Measurements from ENCODE around the gene PIP5K1B.
A peak's percentile ranks its signal among the peaks of the same experiment; 100 is the strongest.

The PIP5K1B gene

DNA sequence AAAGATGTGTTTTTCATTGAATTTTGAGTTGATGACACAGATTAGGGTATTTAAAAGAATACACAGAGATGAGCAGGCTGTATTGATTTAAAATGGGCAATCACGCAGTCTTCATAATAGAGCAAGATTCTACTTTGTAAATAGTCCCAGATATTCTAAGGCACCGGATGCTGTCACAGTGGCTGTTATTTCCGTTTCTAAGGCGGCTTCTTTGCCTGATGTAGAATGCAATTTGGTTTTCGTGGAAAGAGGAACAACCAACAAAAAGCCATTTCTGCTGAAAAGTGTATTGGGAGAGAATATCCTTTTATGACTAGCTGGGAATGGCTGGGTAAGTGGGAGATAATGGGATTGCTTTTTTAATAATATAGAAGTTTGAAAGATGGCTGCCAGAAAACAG is 291.4 kb downstream of the PIP5K1B start:
- no peaks in the 10 kb centered on the region for H3K4me1 ChIP-seq
- H2AFZ ChIP-seq: no peak overlapping the region
- TF ChIP-seq CTCF (IDR thresholded peaks at IDR 0.05): no peak
- no peaks in the 10 kb centered on the region for H3K36me3 ChIP-seq (ENCODE audit: control insufficient read depth, insufficient read depth, low read length)
- H3K4me3 ChIP-seq (ENCODE audit: low read depth, low read length): no peak overlapping the region
- H3K27ac ChIP-seq: no peak overlapping the region
- no peaks in the 10 kb centered on the region for H3K27me3 ChIP-seq (ENCODE audit: control insufficient read depth, insufficient read depth, low read length)
- no peak overlapping the region for H3K9ac ChIP-seq
- H3K79me2 ChIP-seq: no peaks in the 10 kb centered on the region
- H3K9me3 ChIP-seq (ENCODE audit: control insufficient read depth, low read length): no peaks in the 10 kb centered on the region
- H3K4me2 ChIP-seq (ENCODE audit: low read length): no peak overlapping the region

DNA sequence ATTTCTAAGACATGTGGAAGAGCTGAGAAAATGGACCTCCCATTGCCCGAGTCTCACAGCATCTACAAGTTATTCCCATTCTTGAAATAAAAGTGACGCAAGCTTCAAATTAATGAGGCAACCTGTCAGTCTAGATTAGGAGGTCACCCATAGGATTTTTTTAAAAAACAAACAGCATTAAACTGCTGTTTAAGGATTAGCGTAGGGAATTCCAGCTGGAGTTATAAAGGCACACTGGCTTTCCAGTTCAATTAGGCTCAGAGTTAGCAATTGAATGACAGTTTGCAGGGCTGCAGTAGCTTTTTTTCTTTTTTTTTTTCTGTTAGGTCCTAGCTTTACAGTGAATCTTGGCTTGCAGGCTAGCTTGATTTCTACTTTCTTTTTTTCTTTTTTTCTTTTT is 292.6 kb downstream of the PIP5K1B start:
- H3K27me3 ChIP-seq (ENCODE audit: control insufficient read depth, insufficient read depth, low read length): no peaks in the 10 kb centered on the region
- no peak overlapping the region for H3K27ac ChIP-seq
- H3K9me3 ChIP-seq (ENCODE audit: control insufficient read depth, low read length): no peaks in the 10 kb centered on the region
- TF ChIP-seq CTCF (IDR thresholded peaks at IDR 0.05): no peak
- H3K36me3 ChIP-seq (ENCODE audit: control insufficient read depth, insufficient read depth, low read length): no peaks in the 10 kb centered on the region
- no peak overlapping the region for H3K4me3 ChIP-seq (ENCODE audit: low read depth, low read length)
- no peak overlapping the region for H3K4me2 ChIP-seq (ENCODE audit: low read length)
- H2AFZ ChIP-seq: no peak overlapping the region
- H3K79me2 ChIP-seq: no peaks in the 10 kb centered on the region
- no peak overlapping the region for H3K9ac ChIP-seq
- no peaks in the 10 kb centered on the region for H3K4me1 ChIP-seq

DNA sequence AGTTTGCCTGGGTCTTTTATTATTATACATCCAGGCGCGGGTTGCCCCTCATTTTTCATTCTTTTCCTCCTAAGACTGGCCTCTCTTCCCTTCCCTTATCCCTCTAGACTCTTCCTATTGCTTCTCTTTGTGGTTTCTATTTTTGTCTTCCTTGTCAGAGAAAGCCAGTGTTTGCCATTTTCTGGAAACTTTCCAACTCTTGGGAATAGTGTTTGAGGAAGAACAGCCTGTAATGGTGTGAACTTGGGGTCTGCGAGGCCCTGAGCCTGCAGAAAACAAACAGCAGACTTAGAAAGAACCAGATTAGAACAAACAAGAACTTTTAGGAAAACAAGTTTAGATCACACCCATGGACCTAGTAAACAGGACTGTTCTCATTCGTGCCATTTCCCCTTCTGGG is 293.3 kb downstream of the PIP5K1B start:
- H3K9me3 ChIP-seq (ENCODE audit: control insufficient read depth, low read length): no peaks in the 10 kb centered on the region
- no peaks in the 10 kb centered on the region for H3K36me3 ChIP-seq (ENCODE audit: control insufficient read depth, insufficient read depth, low read length)
- H3K4me1 ChIP-seq: no peaks in the 10 kb centered on the region
- H3K27ac ChIP-seq: no peak overlapping the region
- no peak overlapping the region for H3K4me2 ChIP-seq (ENCODE audit: low read length)
- H3K9ac ChIP-seq: no peak overlapping the region
- H3K27me3 ChIP-seq (ENCODE audit: control insufficient read depth, insufficient read depth, low read length): no peaks in the 10 kb centered on the region
- H3K4me3 ChIP-seq (ENCODE audit: low read depth, low read length): no peak overlapping the region
- no peak overlapping the region for H2AFZ ChIP-seq
- H3K79me2 ChIP-seq: no peaks in the 10 kb centered on the region
- TF ChIP-seq CTCF (IDR thresholded peaks at IDR 0.05): no peak

DNA sequence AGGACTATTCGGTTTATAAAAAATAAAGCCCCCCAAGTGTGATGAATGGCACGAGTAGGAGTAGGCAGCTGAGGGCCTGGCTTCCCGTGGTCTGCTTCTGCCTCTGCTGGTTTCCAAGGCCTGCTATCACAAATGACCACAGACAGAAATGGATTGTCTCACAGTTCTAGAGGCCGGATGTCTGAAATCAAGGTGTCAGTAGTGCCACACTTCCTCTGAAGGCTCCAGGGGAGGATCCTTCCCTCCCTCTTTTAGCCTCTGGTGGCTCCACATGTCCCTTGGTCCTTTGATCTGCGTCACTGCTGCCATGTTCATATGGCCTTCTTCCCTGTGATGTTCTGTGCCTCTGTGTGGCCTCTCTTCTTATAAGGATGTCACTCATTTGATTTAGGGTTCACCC is 293.8 kb downstream of the PIP5K1B start:
- Histone ChIP-seq H3K36me3 (ENCODE audit: control insufficient read depth, insufficient read depth, low read length) (no peaks in the 10 kb centered on the region), H3K4me2 (ENCODE audit: low read length) (no peak overlapping the region), H2AFZ (no peak overlapping the region), H3K4me3 (ENCODE audit: low read depth, low read length) (no peak overlapping the region), H3K27me3 (ENCODE audit: control insufficient read depth, insufficient read depth, low read length) (no peaks in the 10 kb centered on the region), H3K4me1 (no peaks in the 10 kb centered on the region), H3K9me3 (ENCODE audit: control insufficient read depth, low read length) (no peaks in the 10 kb centered on the region), H3K9ac (no peak overlapping the region), H3K27ac (no peak overlapping the region), H3K79me2 (no peaks in the 10 kb centered on the region)
- TF ChIP-seq CTCF (IDR thresholded peaks at IDR 0.05): no peak

DNA sequence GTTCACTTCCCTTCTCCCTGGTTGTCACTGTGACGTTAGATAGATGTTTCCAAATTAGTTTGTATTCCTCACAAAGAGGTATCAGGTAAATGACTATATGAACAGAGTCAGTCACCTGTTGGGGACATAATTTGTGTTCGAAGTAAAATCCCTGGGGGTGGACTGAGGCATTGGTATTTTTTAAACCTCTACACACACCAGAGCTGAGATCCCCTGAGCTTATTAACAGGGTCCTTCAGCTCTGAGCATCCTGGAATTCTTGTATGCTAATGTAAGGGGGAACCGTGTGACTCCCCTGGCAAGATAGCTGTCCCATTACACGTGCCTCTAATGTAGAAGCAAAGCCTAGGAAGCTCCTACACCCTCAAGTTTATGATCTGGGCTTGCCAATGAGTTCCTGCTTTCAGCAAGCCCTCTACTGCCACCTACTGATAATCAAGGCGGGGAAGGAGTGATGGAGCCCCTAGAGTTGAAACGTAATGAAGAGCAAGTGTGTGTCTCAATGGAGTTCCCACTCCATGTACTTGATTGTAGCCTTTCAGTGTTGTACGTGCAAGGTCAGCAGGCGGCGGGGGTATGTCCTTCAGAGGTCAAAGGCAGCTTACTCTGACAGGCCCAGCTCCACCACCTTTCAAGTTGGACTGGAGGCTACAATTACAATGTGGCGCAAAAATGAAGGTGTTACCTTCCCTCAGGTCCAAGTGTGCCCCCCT is 294.5 kb downstream of the PIP5K1B start:
- no peak overlapping the region for H2AFZ ChIP-seq
- no peaks in the 10 kb centered on the region for H3K4me1 ChIP-seq
- H3K36me3 ChIP-seq (ENCODE audit: control insufficient read depth, insufficient read depth, low read length): no peaks in the 10 kb centered on the region
- no peak overlapping the region for H3K4me3 ChIP-seq (ENCODE audit: low read depth, low read length)
- no peaks in the 10 kb centered on the region for H3K9me3 ChIP-seq (ENCODE audit: control insufficient read depth, low read length)
- no peaks in the 10 kb centered on the region for H3K79me2 ChIP-seq
- no peak overlapping the region for H3K27ac ChIP-seq
- H3K27me3 ChIP-seq (ENCODE audit: control insufficient read depth, insufficient read depth, low read length): no peaks in the 10 kb centered on the region
- H3K9ac ChIP-seq: no peak overlapping the region
- peak; percentile 60 for TF ChIP-seq CTCF (IDR thresholded peaks at IDR 0.05)
- H3K4me2 ChIP-seq (ENCODE audit: low read length): no peak overlapping the region
